ENCODE data around the gene FAM47E.

The FAM47E gene

GRCh38 chr4:76265631-76266218 is 14.2 kb downstream of the FAM47E start:
- no peak for TF ChIP-seq CTCF (IDR thresholded peaks at IDR 0.05; ENCODE audit: low read depth, low read length, missing control alignments)
- DNase-seq (ENCODE audit: low read depth) = no peak
- no peak overlapping the region for H3K4me3 ChIP-seq (ENCODE audit: low read depth, low read length)

- DNase-seq (ENCODE audit: low read depth) = no peak
Observed at GRCh38 chr4:76266627-76267026, 15.1 kb downstream of the FAM47E start.

GRCh38 chr4:76267811-76268210 is 16.3 kb downstream of the FAM47E start:
- no peak for TF ChIP-seq CTCF (IDR thresholded peaks at IDR 0.05; ENCODE audit: low read depth, low read length, missing control alignments)
- H3K4me3 ChIP-seq (ENCODE audit: low read depth, low read length) = no peak overlapping the region
- no peak for DNase-seq (ENCODE audit: low read depth)

More at GRCh38 chr4:76266627-76267026, 15.1 kb downstream of the FAM47E start:
- H3K4me3 ChIP-seq (ENCODE audit: low read depth, low read length) = no peak overlapping the region
- TF ChIP-seq CTCF (IDR thresholded peaks at IDR 0.05; ENCODE audit: low read depth, low read length, missing control alignments) = no peak

- no peak for DNase-seq (ENCODE audit: low read depth)
- no peak for TF ChIP-seq CTCF (IDR thresholded peaks at IDR 0.05; ENCODE audit: low read depth, low read length, missing control alignments)
- H3K4me3 ChIP-seq (ENCODE audit: low read depth, low read length) = no peak overlapping the region
Observed at GRCh38 chr4:76270244-76271175, 19.0 kb downstream of the FAM47E start.

GRCh38 chr4:76271248-76271647 is 19.7 kb downstream of the FAM47E start:
- no peak overlapping the region for H3K4me3 ChIP-seq (ENCODE audit: low read depth, low read length)
- no peak for DNase-seq (ENCODE audit: low read depth)
- TF ChIP-seq CTCF (IDR thresholded peaks at IDR 0.05; ENCODE audit: low read depth, low read length, missing control alignments) = no peak

GRCh38 chr4:76272073-76272472 is 20.6 kb downstream of the FAM47E start:
- no peak overlapping the region for H3K4me3 ChIP-seq (ENCODE audit: low read depth, low read length)
- DNase-seq (ENCODE audit: low read depth) = no peak
- TF ChIP-seq CTCF (IDR thresholded peaks at IDR 0.05; ENCODE audit: low read depth, low read length, missing control alignments) = no peak
